HG03196 (cell line): ENCODE results near the gene VWA5B2.

ENCODE experiments used
- ATAC-seq: cut with Tn5 transposase; IDR thresholded peaks from one replicate; pipeline ENCODE4 v1.9.1; 2021; ENCODE audit not compliant: unreplicated experiment

VWA5B2 gene

GRCh38 chr3:184222521-184222920 lies 6.9 kb upstream of the VWA5B2 start:
- ATAC-seq, result no peak

- no peak for ATAC-seq
Measured at GRCh38 chr3:184223946-184224345, 5.4 kb upstream of the VWA5B2 start.

GRCh38 chr3:184227481-184227935 lies 1.9 kb upstream of the VWA5B2 start:
- no peak for ATAC-seq

GRCh38 chr3:184228376-184229137 lies 828 bp upstream of the VWA5B2 start:
- ATAC-seq, result no peak

DNA sequence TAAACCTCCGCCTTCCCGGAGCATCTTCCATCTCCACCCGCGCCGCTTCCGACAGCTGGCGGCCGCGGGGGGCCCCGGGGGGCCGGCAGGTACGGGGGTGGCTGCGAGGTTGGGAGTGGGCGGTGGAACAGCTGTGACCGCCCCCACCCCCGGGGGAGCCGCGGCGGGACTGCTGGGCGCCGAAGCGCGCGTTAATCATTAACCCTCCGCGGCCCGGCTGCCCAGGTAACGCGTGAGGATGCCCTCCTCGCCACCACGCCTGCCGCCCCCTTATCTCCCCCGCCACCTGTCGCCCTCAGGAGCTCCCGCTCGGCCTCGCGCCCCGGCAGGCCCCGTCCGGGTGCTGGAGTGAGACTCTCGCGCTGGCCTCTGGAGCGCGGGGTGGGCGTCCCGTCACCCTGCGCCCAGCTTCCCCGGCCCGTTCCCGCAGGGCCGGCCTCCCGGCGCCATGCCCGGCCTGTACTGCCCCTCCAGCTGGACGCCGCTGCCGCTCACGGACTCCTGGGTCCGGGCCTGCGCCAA lies 757 bp downstream of the VWA5B2 start:
- no peak for ATAC-seq

GRCh38 chr3:184230603-184231528 lies 1.5 kb downstream of the VWA5B2 start:
- ATAC-seq, result no peak

- no peak for ATAC-seq
Measured at GRCh38 chr3:184231671-184232070, 2.3 kb downstream of the VWA5B2 start.

GRCh38 chr3:184233127-184233843 lies 3.9 kb downstream of the VWA5B2 start:
- no peak for ATAC-seq

- no peak for ATAC-seq
Measured at GRCh38 chr3:184234224-184234623, 4.8 kb downstream of the VWA5B2 start.

DNA sequence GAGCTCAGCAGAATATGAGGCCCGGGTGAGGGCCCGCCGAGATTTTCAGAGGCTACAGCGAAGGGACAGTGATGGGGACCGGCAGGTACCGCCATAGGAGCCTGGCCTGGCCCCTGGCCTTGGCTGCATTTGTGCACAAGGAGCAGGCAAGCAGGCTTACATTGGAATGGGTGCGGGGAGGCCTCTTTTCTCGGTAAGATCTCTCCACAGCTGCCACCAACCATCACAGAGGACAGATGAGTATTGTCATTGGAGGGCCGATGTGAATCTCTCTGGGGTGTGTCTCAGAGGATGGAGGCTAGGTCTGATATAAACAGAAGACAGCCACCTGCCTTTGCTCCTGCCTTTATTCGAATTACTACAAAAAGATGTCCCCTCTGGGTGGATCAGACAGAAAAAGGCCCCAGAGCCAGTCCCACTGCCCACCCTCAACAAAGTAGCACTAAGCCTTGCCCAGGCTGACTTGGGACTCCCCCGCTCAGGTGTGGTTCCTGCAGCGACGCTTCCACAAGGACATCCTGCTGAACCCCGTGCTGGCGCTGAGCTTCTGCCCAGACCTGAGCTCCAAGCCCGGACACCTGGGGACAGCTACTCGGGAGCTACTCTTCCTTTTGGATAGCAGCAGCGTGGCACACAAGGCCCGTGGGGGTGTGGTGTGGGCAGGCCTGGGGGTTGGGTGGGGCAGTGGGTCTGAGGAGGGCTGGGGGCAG lies 5.4 kb downstream of the VWA5B2 start:
- no peak for ATAC-seq

DNA sequence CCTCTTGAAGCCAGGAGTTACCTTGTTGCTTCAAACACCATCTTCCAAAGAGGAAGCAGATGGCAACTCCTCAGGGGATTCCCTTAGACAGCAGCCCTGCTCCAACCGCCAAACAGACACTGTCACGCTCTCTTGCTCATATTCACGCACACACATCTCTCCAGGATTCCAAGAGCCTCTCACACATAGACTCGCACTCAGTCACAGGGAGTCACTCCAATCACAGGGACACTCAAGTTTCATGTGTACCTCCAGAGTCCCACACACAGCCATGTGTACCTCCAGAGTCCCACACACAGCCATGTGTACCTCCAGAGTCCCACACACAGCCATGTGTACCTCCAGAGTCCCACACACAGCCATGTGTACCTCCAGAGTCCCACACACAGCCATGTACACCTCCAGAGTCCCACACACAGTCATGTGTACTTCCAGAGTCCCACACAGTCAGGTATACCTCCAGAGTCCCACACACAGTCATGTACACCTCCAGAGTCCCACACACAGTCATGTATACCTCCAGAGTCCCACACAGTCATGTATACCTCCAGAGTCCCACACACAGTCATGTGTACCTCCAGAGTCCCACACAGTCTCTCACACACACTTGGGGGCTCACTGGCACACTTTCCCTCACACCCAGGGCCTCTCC lies 6.1 kb downstream of the VWA5B2 start:
- no peak for ATAC-seq

DNA sequence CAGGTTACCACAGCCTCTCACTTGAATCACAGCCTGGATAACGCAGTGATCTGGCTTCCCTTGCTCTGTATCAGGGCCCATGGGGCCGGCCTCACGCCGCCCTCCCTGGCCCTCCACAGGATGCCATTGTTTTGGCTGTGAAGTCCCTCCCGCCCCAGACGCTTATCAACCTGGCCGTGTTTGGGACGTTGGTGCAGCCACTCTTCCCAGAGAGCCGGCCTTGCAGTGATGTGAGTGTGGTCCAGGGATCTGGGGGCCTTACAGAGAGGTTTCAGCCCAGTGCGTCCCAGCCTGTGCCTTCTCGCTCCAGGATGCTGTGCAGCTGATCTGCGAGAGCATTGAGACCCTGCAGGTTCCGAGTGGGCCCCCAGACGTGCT lies 6.6 kb downstream of the VWA5B2 start:
- ATAC-seq, result no peak

DNA sequence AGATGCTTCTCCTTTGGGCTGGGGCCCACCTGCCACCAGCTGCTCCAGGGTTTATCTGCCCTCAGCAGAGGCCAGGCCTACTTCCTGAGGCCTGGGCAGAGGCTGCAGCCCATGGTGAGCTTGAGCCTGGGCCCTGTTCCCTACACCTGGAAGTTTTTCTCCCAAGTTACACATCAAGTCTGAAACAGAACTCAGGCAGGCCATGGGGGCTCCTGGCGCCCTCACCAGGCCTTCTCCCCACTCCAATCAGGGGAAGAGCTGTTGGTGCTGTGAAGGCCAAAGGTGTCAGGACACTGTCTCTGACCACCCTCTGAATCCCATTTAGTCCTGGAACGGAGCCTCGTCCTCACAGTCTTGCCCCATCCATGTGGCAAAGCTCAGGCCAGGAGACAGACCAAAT lies 7.3 kb downstream of the VWA5B2 start:
- no peak for ATAC-seq

GRCh38 chr3:184237211-184237610 lies 7.8 kb downstream of the VWA5B2 start:
- ATAC-seq, result no peak

DNA sequence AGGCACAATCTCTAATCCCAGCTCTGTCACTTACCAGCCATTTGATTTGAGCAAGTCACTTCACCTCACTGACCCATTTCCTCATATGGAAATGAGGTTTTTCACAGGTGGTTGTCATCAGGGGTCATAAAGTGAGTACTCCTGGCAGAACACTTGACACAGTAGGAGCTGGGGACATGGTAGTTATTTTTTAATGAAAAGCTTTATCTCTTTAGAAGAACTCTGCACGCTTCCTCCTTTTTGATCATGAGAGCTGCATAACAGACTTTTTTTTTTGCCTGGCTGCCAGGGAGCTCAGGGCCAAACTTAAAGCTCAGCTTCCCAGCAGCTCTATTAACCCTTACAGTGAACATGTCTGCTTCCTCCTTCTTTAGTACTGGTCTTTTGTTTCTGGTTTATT lies 8.4 kb downstream of the VWA5B2 start:
- no peak for ATAC-seq

DNA sequence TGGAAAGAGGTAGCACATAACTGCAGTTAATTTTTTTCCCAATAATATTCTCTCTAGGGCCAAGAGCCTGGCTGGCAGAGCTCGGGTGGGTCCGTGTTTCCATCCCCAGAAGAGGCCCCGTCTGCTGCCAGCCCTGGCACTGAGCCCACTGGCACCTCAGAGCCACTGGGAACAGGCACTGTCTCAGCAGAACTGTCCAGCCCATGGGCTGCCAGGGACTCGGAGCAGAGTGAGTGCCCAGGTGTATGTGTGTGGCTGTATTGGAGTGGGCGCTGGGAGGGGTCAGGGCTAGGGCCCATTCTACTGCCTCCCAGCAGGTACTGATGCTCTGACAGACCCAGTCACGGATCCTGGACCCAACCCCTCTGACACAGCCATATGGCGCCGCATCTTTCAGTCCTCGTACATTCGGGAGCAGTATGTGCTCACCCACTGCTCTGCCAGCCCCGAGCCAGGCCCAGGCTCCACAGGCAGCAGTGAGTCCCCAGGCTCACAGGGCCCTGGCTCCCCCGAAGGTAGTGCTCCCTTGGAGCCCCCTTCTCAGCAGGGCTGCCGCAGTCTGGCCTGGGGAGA lies 8.9 kb downstream of the VWA5B2 start:
- no peak for ATAC-seq

GRCh38 chr3:184239221-184239620 lies 9.8 kb downstream of the VWA5B2 start:
- no peak for ATAC-seq

DNA sequence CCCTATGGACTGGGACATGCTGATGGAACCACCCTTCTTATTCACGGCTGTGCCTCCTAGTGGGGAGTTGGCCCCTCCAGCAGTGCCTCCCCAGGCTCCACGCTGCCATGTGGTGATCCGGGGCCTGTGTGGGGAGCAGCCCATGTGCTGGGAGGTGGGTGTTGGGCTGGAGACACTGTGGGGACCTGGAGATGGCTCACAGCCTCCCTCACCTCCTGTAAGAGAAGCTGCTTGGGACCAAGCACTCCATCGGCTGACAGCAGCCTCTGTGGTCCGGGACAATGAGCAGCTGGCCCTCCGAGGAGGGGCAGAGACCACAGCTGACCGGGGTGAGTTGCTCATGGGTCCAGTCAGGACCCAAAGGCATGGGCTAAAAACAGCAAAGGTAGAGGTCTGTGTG lies 10.3 kb downstream of the VWA5B2 start:
- no peak for ATAC-seq

- ATAC-seq, result no peak
Measured at GRCh38 chr3:184240384-184241140, 11.2 kb downstream of the VWA5B2 start.
